Adrenal gland (tissue), 5 donors: ENCODE measurements around the gene LINC00305.

ENCODE experiments used
- POLR2A ChIP-seq, 2 donors: fragments of 450-650 bp; IDR thresholded peaks; one replicate each; pipeline ENCODE4 v1.6.1; 2017; ENCODE audit warnings: antibody characterized with exemption in 2 of 2, mild to moderate bottlenecking in 2 of 2, moderate library complexity in 1 of 2
- TF ChIP-seq, protein P1 (sequence below), 6 experiments: fragments of 450-650 bp in 4 of 6; fragments of 200-600 bp in 2 of 6; sonication (generic) in 1 of 6; IDR thresholded peaks; 1 replicate in 5 of 6; 2 replicates in 1 of 6; pipeline versions ENCODE4 v1.5.1 to v1.8.0; 2016 to 2021; ENCODE audit warnings: antibody characterized with exemption in 6 of 6, mild to moderate bottlenecking in 2 of 6, moderate library complexity in 1 of 6
- donor health status: DM: no; HTN: no; CAD: no.

DNA sequence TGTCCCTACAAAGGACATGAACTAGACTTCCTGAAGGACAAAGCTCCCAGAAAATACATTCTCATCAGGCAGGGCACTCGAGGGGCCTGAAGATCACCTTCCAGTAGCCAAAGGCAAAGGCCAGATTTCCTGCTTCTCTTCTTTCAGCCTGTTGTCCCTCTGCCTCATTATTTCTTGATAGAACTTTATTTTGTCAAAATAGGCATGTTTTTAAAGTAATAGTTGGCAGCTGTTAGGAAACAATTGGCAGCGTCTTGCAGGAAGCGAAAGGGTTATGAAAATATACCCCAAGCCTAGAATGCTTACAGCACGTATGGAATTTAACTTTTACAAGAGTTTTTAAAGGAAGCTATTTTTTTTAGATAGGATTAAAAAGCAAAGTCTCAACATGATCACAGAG, 74.9 kb downstream of the LINC00305 start:
- no peak for TF ChIP-seq POLR2A (IDR thresholded peaks at IDR 0.05)
- TF ChIP-seq, protein P1, sequence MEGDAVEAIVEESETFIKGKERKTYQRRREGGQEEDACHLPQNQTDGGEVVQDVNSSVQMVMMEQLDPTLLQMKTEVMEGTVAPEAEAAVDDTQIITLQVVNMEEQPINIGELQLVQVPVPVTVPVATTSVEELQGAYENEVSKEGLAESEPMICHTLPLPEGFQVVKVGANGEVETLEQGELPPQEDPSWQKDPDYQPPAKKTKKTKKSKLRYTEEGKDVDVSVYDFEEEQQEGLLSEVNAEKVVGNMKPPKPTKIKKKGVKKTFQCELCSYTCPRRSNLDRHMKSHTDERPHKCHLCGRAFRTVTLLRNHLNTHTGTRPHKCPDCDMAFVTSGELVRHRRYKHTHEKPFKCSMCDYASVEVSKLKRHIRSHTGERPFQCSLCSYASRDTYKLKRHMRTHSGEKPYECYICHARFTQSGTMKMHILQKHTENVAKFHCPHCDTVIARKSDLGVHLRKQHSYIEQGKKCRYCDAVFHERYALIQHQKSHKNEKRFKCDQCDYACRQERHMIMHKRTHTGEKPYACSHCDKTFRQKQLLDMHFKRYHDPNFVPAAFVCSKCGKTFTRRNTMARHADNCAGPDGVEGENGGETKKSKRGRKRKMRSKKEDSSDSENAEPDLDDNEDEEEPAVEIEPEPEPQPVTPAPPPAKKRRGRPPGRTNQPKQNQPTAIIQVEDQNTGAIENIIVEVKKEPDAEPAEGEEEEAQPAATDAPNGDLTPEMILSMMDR (IDR thresholded peaks at IDR 0.05), result no peak
